Muscle of back (tissue), 11 donors: ENCODE data around the gene FBXL7. TPM values are rescaled to one million over a fixed set of nuclear protein-coding genes. Genes with fewer than 3 reads are reported as not detected.
A peak's percentile ranks its signal among the peaks of the same experiment; 100 is the strongest.

ENCODE experiments used
- DNase-seq, 3 donors: peaks; one replicate each; pipeline versions ENCODE4 v3.0.0 to v3.0.0-alpha.2; 2013
- polyA plus RNA-seq, 10 donors: library from polyadenylated mRNA; unstranded; fragments of 120-200 nt; gene quantifications; one replicate each; pipeline ENCODE4 v1.2.1, GENCODE V29; 2013; ENCODE audit not compliant: insufficient read length in 10 of 10

FBXL7 gene
- polyA plus RNA-seq, 10 donors, result 20.2 to 28.4 (median 23.1) TPM

GRCh38 chr5:15654779-15655178 is 154.8 kb downstream of the FBXL7 start:
- no peak for DNase-seq

- DNase-seq, result no peak
These were observed 155.7 kb downstream of the FBXL7 start for GRCh38 chr5:15655683-15656082.

GRCh38 chr5:15664961-15665360 is 165.0 kb downstream of the FBXL7 start:
- DNase-seq, result peak in 1 of 3 donors; percentile 19

GRCh38 chr5:15669826-15670225 is 169.8 kb downstream of the FBXL7 start:
- no peak for DNase-seq

- no peak for DNase-seq
These were observed 174.7 kb downstream of the FBXL7 start for GRCh38 chr5:15674716-15675115.

GRCh38 chr5:15676591-15676990 is 176.6 kb downstream of the FBXL7 start:
- no peak for DNase-seq

- DNase-seq, result no peak
These were observed 179.2 kb downstream of the FBXL7 start for GRCh38 chr5:15679161-15679560.

- no peak for DNase-seq
These were observed 180.5 kb downstream of the FBXL7 start for GRCh38 chr5:15680455-15680854.

GRCh38 chr5:15682122-15682521 is 182.1 kb downstream of the FBXL7 start:
- DNase-seq, result no peak

- DNase-seq, result no peak
These were observed 182.6 kb downstream of the FBXL7 start for GRCh38 chr5:15682566-15682965.

GRCh38 chr5:15683332-15683731 is 183.4 kb downstream of the FBXL7 start:
- no peak for DNase-seq

- no peak for DNase-seq
These were observed 187.4 kb downstream of the FBXL7 start for GRCh38 chr5:15687401-15687800.

GRCh38 chr5:15689836-15690235 is 189.9 kb downstream of the FBXL7 start:
- no peak for DNase-seq

- no peak for DNase-seq
These were observed 190.6 kb downstream of the FBXL7 start for GRCh38 chr5:15690611-15691010.

- peak in 1 of 3 donors; percentile 65 for DNase-seq
These were observed 191.5 kb downstream of the FBXL7 start for GRCh38 chr5:15691521-15691920.

- DNase-seq, result no peak
These were observed 192.9 kb downstream of the FBXL7 start for GRCh38 chr5:15692706-15693381.

- DNase-seq, result no peak
These were observed 193.4 kb downstream of the FBXL7 start for GRCh38 chr5:15693382-15693728.

- no peak for DNase-seq
These were observed 194.0 kb downstream of the FBXL7 start for GRCh38 chr5:15693933-15694332.

GRCh38 chr5:15694696-15695214 is 194.8 kb downstream of the FBXL7 start:
- DNase-seq, result peak; percentile 39 to 68 (median 60)

- peak in 1 of 3 donors; percentile 45 for DNase-seq
These were observed 195.3 kb downstream of the FBXL7 start for GRCh38 chr5:15695215-15695731.

- no peak for DNase-seq
These were observed 200.4 kb downstream of the FBXL7 start for GRCh38 chr5:15700373-15700772.

- DNase-seq, result no peak
These were observed 202.1 kb downstream of the FBXL7 start for GRCh38 chr5:15702102-15702501.

- no peak for DNase-seq
These were observed 203.9 kb downstream of the FBXL7 start for GRCh38 chr5:15703901-15704300.
